Liver (tissue), 9 donors: ENCODE measurements around the gene GLB1L2. TPM values are rescaled to one million over a fixed set of nuclear protein-coding genes. Genes with fewer than 3 reads are reported as not detected.

Experiments
- DNase-seq: peaks from one replicate; pipeline ENCODE4 v3.0.0-alpha.2; 2017; ENCODE audit warnings: low spot score
- H3K27ac ChIP-seq, 2 donors: one replicate each; pipeline ENCODE4 v1.7.0; 2013; ENCODE audit warnings: inconsistent platforms in 2 of 2, low read length in 2 of 2, control low read depth in 1 of 2, low read depth in 1 of 2, mild to moderate bottlenecking in 1 of 2
- H3K27me3 ChIP-seq, 4 donors: one replicate each; pipeline versions ENCODE4 v1.6.1 to v1.7.0; 2013; ENCODE audit warnings: low read length in 3 of 4, inconsistent platforms in 1 of 4, mild to moderate bottlenecking in 1 of 4, moderate library complexity in 1 of 4; ENCODE audit not compliant: control insufficient read depth in 4 of 4, insufficient read depth in 4 of 4
- H3K36me3 ChIP-seq, 4 donors: one replicate each; pipeline versions ENCODE4 v1.6.1 to v1.7.0; 2013; ENCODE audit warnings: low read length in 3 of 4, mild to moderate bottlenecking in 3 of 4, low read depth in 1 of 4, moderate library complexity in 1 of 4; ENCODE audit not compliant: control insufficient read depth in 4 of 4, insufficient read depth in 3 of 4
- H3K4me1 ChIP-seq, 4 donors: one replicate each; pipeline versions ENCODE4 v1.6.1 to v1.7.0; 2013; ENCODE audit warnings: low read length in 3 of 4, mild to moderate bottlenecking in 3 of 4, moderate library complexity in 1 of 4; ENCODE audit not compliant: control insufficient read depth in 4 of 4, insufficient read depth in 4 of 4
- H3K4me3 ChIP-seq, 3 donors: one replicate each; pipeline versions ENCODE4 v1.6.1 to v1.7.0; 2013; ENCODE audit warnings: low read length in 3 of 3, control low read depth in 1 of 3, low read depth in 1 of 3, mild to moderate bottlenecking in 1 of 3
- H3K9ac ChIP-seq, 2 donors: one replicate each; pipeline ENCODE4 v1.7.0; 2013; ENCODE audit warnings: low read length in 2 of 2, mild to moderate bottlenecking in 2 of 2, moderate library complexity in 2 of 2, control low read depth in 1 of 2, low read depth in 1 of 2
- H3K9me3 ChIP-seq, 4 donors: one replicate each; pipeline versions ENCODE4 v1.6.1 to v1.7.0; 2013; ENCODE audit warnings: low read length in 3 of 4; ENCODE audit not compliant: control insufficient read depth in 4 of 4
- EGR1 ChIP-seq, 2 donors: IDR thresholded peaks; 2 replicates each; pipeline ENCODE4 v1.6.1; 2016 to 2018; ENCODE audit warnings: antibody characterized with exemption in 2 of 2, low read depth in 2 of 2
- FOXA1 ChIP-seq: IDR thresholded peaks from 2 replicates; pipeline ENCODE4 v1.6.1; 2016; ENCODE audit warnings: antibody characterized with exemption
- FOXA2 ChIP-seq: IDR thresholded peaks from 2 replicates; pipeline ENCODE4 v1.6.1; 2016; ENCODE audit warnings: antibody characterized with exemption
- GABPA ChIP-seq, 2 donors: IDR thresholded peaks in 1 of 2; conservative IDR thresholded peaks in 1 of 2; 2 replicates each; pipeline ENCODE4 v1.6.1; 2016; ENCODE audit warnings: antibody characterized with exemption in 2 of 2, mild to moderate bottlenecking in 1 of 2, moderate library complexity in 1 of 2
- HNF4A ChIP-seq, 2 donors: conservative IDR thresholded peaks; 2 replicates each; pipeline ENCODE4 v1.6.1; 2016; ENCODE audit warnings: antibody characterized with exemption in 2 of 2, mild to moderate bottlenecking in 2 of 2
- HNF4G ChIP-seq: IDR thresholded peaks from 2 replicates; pipeline ENCODE4 v1.6.1; 2016; ENCODE audit warnings: antibody characterized with exemption
- JUND ChIP-seq, 2 donors: IDR thresholded peaks; 2 replicates each; pipeline ENCODE4 v1.6.1; 2016; ENCODE audit warnings: antibody characterized with exemption in 2 of 2
- NR2F2 ChIP-seq: IDR thresholded peaks from 2 replicates; pipeline ENCODE4 v1.6.1; 2016; ENCODE audit warnings: antibody characterized with exemption
- RAD21 ChIP-seq, 2 donors: IDR thresholded peaks; 2 replicates each; pipeline ENCODE4 v1.6.1; 2016; ENCODE audit warnings: antibody characterized with exemption in 2 of 2, mild to moderate bottlenecking in 2 of 2
- RXRA ChIP-seq, 2 donors: IDR thresholded peaks; 2 replicates each; pipeline ENCODE4 v1.6.1; 2017 to 2018; ENCODE audit warnings: antibody characterized with exemption in 2 of 2, mild to moderate bottlenecking in 1 of 2
- SP1 ChIP-seq: IDR thresholded peaks from 2 replicates; pipeline ENCODE4 v1.6.1; 2018; ENCODE audit warnings: antibody characterized with exemption, mild to moderate bottlenecking
- TAF1 ChIP-seq: conservative IDR thresholded peaks from 2 replicates; pipeline ENCODE4 v1.6.1; 2016; ENCODE audit warnings: antibody characterized with exemption, mild to moderate bottlenecking
- YY1 ChIP-seq: IDR thresholded peaks from 2 replicates; pipeline ENCODE4 v1.6.1; 2016; ENCODE audit warnings: antibody characterized with exemption, mild to moderate bottlenecking
- WGBS: extraction: QIAGEN DNeasy Blood & Tissue Kit; methylation state at CpG from one replicate; pipeline ENCODE4 v1.1.7; 2013; 5-methylcytosine and 5-hydroxymethylcytosine counted together
- polyA plus RNA-seq, 2 donors: library from polyadenylated mRNA; stranded (reverse) in 1 of 2; unstranded in 1 of 2; fragments of 200-250 nt in 1 of 2; fragments of >200 nt in 1 of 2; fragmentation: Nextera tagmentation in 1 of 2; extraction: Ambion mirVana in 1 of 2; gene quantifications; one replicate each; pipeline versions ENCODE4 v1.2.1 to v1.2.3, GENCODE V29; 2013 to 2015
- total RNA-seq, 2 donors: library from RNA; depleted of rRNA; stranded (reverse); fragments of >200 nt; gene quantifications; one replicate each; pipeline ENCODE4 v1.2.3, GENCODE V29; 2014
- TF ChIP-seq, protein P1 (sequence below): IDR thresholded peaks from 2 replicates; pipeline ENCODE4 v1.6.1; 2016; ENCODE audit warnings: antibody characterized with exemption, mild to moderate bottlenecking
- TF ChIP-seq, protein P2 (sequence below): IDR thresholded peaks from 2 replicates; pipeline ENCODE4 v1.6.1; 2016; ENCODE audit warnings: antibody characterized with exemption
- TF ChIP-seq, protein P3 (sequence below): IDR thresholded peaks from 2 replicates; pipeline ENCODE4 v1.6.1; 2016; ENCODE audit warnings: antibody characterized with exemption
- TF ChIP-seq, protein P4 (sequence below): IDR thresholded peaks from 2 replicates; pipeline ENCODE4 v1.6.1; 2016; ENCODE audit warnings: antibody characterized with exemption
- TF ChIP-seq, protein P5 (sequence below): fragments of 150-350 bp; IDR thresholded peaks from 2 replicates; pipeline ENCODE4 v1.5.1; 2017; ENCODE audit warnings: improper control_type of control experiment, low read depth, low read length; ENCODE audit not compliant: missing input control
- donor health status: healthy.
- donor health status: healthy.
- donor health status: healthy.
- donor health status: healthy.
- donor health status: healthy.

GLB1L2 gene
- total and polyA plus RNA-seq, 4 donors: 0.23 to 0.50 (median 0.42) TPM

DNA sequence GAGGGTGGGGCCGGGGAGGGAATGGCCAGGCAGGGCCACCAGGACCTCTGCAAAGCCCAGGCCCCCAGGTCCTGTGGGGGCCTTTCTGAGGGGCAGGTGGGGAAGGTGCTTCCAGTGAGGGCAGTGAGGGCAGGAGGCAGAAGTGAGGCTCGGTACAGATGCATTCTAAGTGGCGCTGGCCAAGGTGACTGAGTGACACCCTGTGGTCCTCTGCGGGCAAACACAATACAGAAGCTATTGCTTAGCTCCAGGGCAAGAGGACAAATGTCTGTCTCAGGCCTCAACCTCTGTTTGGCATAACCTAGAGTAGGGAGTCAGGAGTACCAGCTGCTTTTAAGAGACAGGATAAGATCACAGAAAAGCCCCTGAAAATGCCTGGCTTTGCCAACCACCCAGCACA is 49.0 kb downstream of the GLB1L2 start:
- Histone ChIP-seq H3K27me3 (no peaks in the 10 kb centered on the region), H3K4me3 (no peak overlapping the region), H3K4me1 (no peaks in the 10 kb centered on the region), H3K9me3 (no peaks in the 10 kb centered on the region), H3K9ac (no peak overlapping the region), H3K36me3 (peaks cover 0 to 2% (median 0%) of the 10 kb centered on the region in 4 donors), H3K27ac (no peak overlapping the region)
- TF ChIP-seq NR2F2: no peak
- no peak for TF ChIP-seq JUND (IDR thresholded peaks at IDR 0.05)
- TF ChIP-seq YY1: no peak
- TF ChIP-seq, protein P1, sequence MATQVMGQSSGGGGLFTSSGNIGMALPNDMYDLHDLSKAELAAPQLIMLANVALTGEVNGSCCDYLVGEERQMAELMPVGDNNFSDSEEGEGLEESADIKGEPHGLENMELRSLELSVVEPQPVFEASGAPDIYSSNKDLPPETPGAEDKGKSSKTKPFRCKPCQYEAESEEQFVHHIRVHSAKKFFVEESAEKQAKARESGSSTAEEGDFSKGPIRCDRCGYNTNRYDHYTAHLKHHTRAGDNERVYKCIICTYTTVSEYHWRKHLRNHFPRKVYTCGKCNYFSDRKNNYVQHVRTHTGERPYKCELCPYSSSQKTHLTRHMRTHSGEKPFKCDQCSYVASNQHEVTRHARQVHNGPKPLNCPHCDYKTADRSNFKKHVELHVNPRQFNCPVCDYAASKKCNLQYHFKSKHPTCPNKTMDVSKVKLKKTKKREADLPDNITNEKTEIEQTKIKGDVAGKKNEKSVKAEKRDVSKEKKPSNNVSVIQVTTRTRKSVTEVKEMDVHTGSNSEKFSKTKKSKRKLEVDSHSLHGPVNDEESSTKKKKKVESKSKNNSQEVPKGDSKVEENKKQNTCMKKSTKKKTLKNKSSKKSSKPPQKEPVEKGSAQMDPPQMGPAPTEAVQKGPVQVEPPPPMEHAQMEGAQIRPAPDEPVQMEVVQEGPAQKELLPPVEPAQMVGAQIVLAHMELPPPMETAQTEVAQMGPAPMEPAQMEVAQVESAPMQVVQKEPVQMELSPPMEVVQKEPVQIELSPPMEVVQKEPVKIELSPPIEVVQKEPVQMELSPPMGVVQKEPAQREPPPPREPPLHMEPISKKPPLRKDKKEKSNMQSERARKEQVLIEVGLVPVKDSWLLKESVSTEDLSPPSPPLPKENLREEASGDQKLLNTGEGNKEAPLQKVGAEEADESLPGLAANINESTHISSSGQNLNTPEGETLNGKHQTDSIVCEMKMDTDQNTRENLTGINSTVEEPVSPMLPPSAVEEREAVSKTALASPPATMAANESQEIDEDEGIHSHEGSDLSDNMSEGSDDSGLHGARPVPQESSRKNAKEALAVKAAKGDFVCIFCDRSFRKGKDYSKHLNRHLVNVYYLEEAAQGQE: no peak
- TF ChIP-seq FOXA1: no peak
- TF ChIP-seq EGR1 (IDR thresholded peaks at IDR 0.05; ENCODE audit: low read depth in 2 of 2): no peak
- no peak for TF ChIP-seq RAD21 (IDR thresholded peaks at IDR 0.05)
- no peak for TF ChIP-seq HNF4G
- TF ChIP-seq FOXA2: no peak
- WGBS: 90% methylated on average over 4 of the region's 4 CpGs
- no peak for DNase-seq

- H3K4me1 ChIP-seq: no peaks in the 10 kb centered on the region
- no peak overlapping the region for H3K4me3 ChIP-seq
- no peaks in the 10 kb centered on the region for H3K9me3 ChIP-seq
- WGBS: 94% methylated on average over 8 of the region's 8 CpGs
- H3K36me3 ChIP-seq: peaks cover 0 to 2% (median 0%) of the 10 kb centered on the region in 4 donors
- TF ChIP-seq, protein P2, sequence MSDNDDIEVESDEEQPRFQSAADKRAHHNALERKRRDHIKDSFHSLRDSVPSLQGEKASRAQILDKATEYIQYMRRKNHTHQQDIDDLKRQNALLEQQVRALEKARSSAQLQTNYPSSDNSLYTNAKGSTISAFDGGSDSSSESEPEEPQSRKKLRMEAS: no peak
- TF ChIP-seq YY1: no peak
- no peak for TF ChIP-seq GABPA (IDR thresholded peaks at IDR 0.05 in 1 of 2, conservative IDR thresholded peaks at IDR 0.05 in 1 of 2)
- TF ChIP-seq TAF1: no peak
- TF ChIP-seq NR2F2: no peak
- TF ChIP-seq, protein P3, sequence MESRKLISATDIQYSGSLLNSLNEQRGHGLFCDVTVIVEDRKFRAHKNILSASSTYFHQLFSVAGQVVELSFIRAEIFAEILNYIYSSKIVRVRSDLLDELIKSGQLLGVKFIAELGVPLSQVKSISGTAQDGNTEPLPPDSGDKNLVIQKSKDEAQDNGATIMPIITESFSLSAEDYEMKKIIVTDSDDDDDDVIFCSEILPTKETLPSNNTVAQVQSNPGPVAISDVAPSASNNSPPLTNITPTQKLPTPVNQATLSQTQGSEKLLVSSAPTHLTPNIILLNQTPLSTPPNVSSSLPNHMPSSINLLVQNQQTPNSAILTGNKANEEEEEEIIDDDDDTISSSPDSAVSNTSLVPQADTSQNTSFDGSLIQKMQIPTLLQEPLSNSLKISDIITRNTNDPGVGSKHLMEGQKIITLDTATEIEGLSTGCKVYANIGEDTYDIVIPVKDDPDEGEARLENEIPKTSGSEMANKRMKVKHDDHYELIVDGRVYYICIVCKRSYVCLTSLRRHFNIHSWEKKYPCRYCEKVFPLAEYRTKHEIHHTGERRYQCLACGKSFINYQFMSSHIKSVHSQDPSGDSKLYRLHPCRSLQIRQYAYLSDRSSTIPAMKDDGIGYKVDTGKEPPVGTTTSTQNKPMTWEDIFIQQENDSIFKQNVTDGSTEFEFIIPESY: no peak
- no peak for TF ChIP-seq FOXA2
- TF ChIP-seq, protein P1: no peak
- no peak for TF ChIP-seq HNF4A (conservative IDR thresholded peaks at IDR 0.05)
- no peak for TF ChIP-seq SP1
- TF ChIP-seq HNF4G: no peak
- TF ChIP-seq EGR1 (IDR thresholded peaks at IDR 0.05; ENCODE audit: low read depth in 2 of 2): no peak
- TF ChIP-seq, protein P4, sequence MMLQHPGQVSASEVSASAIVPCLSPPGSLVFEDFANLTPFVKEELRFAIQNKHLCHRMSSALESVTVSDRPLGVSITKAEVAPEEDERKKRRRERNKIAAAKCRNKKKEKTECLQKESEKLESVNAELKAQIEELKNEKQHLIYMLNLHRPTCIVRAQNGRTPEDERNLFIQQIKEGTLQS: no peak
- no peak for TF ChIP-seq JUND (IDR thresholded peaks at IDR 0.05)
- TF ChIP-seq RAD21 (IDR thresholded peaks at IDR 0.05): no peak
- no peak for TF ChIP-seq RXRA (IDR thresholded peaks at IDR 0.05)
- TF ChIP-seq FOXA1: no peak
- TF ChIP-seq, protein P5, sequence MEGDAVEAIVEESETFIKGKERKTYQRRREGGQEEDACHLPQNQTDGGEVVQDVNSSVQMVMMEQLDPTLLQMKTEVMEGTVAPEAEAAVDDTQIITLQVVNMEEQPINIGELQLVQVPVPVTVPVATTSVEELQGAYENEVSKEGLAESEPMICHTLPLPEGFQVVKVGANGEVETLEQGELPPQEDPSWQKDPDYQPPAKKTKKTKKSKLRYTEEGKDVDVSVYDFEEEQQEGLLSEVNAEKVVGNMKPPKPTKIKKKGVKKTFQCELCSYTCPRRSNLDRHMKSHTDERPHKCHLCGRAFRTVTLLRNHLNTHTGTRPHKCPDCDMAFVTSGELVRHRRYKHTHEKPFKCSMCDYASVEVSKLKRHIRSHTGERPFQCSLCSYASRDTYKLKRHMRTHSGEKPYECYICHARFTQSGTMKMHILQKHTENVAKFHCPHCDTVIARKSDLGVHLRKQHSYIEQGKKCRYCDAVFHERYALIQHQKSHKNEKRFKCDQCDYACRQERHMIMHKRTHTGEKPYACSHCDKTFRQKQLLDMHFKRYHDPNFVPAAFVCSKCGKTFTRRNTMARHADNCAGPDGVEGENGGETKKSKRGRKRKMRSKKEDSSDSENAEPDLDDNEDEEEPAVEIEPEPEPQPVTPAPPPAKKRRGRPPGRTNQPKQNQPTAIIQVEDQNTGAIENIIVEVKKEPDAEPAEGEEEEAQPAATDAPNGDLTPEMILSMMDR: no peak
- no peak for DNase-seq
- no peak overlapping the region for H3K27ac ChIP-seq
- H3K27me3 ChIP-seq: no peaks in the 10 kb centered on the region
- no peak overlapping the region for H3K9ac ChIP-seq
Observed at GRCh38 chr11:134382257-134382656, 50.5 kb downstream of the GLB1L2 start.
